IPS-15b (cell line): ENCODE results near the gene GJA9.

Experiments used
- H3K27me3 ChIP-seq: one replicate; pipeline ENCODE4 v1.6.1; 2013; ENCODE audit warnings: low read length; ENCODE audit not compliant: control insufficient read depth, insufficient read depth
- H3K36me3 ChIP-seq: one replicate; pipeline ENCODE4 v1.6.1; 2013; ENCODE audit warnings: low read length; ENCODE audit not compliant: control insufficient read depth, insufficient read depth
- H3K4me1 ChIP-seq: one replicate; pipeline ENCODE4 v1.6.1; 2013; ENCODE audit warnings: mild to moderate bottlenecking, low read length; ENCODE audit not compliant: control insufficient read depth, insufficient read depth
- H3K4me3 ChIP-seq: one replicate; pipeline ENCODE4 v1.5.1; 2013; ENCODE audit warnings: low read depth, low read length
- H3K9ac ChIP-seq: one replicate; pipeline ENCODE4 v1.6.1; 2013; ENCODE audit warnings: low read depth, mild to moderate bottlenecking, low read length
- H3K9me3 ChIP-seq: one replicate; pipeline ENCODE4 v1.6.1; 2013; ENCODE audit warnings: mild to moderate bottlenecking, low read length; ENCODE audit not compliant: control insufficient read depth, insufficient read depth

Gene GJA9

GRCh38 chr1:38826886-38827285, 54.5 kb downstream of the GJA9 start:
- no peak overlapping the region for H3K4me3 ChIP-seq
- H3K9me3 ChIP-seq: no peaks in the 10 kb centered on the region
- no peaks in the 10 kb centered on the region for H3K36me3 ChIP-seq
- H3K9ac ChIP-seq: no peak overlapping the region
- H3K4me1 ChIP-seq: no peaks in the 10 kb centered on the region
- peaks cover 6% of the 10 kb centered on the region for H3K27me3 ChIP-seq

GRCh38 chr1:38826262-38826661, 55.1 kb downstream of the GJA9 start:
- no peaks in the 10 kb centered on the region for H3K36me3 ChIP-seq
- H3K9me3 ChIP-seq: no peaks in the 10 kb centered on the region
- H3K9ac ChIP-seq: no peak overlapping the region
- H3K27me3 ChIP-seq: peaks cover 10% of the 10 kb centered on the region
- no peaks in the 10 kb centered on the region for H3K4me1 ChIP-seq
- H3K4me3 ChIP-seq: no peak overlapping the region
